ENCODE measurements around the gene GALNT17.

GALNT17 gene

DNA sequence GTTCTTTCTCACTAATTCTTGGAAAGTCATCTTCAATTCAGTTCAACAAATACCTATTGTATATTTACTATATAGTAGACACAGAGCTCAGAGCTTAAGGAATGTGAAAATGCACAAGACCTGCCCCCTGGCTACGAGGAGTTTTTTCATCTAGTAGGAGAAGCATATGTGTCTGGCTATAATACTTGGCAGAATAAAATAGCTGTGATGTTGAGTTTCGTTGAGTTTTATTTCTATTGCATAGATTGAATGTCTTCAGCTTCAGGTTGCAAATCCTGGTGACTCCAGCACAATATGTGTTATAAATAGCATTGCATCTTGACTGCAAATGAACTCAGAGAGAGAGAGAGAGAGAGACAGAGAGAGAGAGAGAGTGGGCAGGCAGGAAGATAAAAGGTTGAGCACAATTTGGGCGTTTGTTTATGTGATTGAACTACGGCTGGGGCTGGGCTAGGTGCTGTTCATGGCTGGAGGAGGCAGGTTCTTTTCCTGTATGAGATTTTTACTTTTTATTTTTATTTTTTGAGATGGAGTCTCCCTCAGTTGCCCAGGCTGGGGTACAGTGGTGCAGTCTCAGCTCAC is 229.6 kb downstream of the GALNT17 start:
- TF ChIP-seq SUZ12 (IDR thresholded peaks at IDR 0.05; ENCODE audit: extremely low read depth, insufficient read depth, insufficient read length) (no peak), YY1 (IDR thresholded peaks at IDR 0.05; ENCODE audit: insufficient read depth, insufficient read length) (no peak), ZNF274 (IDR thresholded peaks at IDR 0.05; ENCODE audit: low read depth, low read length) (no peak)
- peaks cover 12% of the 10 kb centered on the region; the same call in 1 of the 2 replicates for H3K9me3 ChIP-seq (ENCODE audit: insufficient read depth, low read length)
- DNase-seq (ENCODE audit: low read depth, low spot score), result no peak

DNA sequence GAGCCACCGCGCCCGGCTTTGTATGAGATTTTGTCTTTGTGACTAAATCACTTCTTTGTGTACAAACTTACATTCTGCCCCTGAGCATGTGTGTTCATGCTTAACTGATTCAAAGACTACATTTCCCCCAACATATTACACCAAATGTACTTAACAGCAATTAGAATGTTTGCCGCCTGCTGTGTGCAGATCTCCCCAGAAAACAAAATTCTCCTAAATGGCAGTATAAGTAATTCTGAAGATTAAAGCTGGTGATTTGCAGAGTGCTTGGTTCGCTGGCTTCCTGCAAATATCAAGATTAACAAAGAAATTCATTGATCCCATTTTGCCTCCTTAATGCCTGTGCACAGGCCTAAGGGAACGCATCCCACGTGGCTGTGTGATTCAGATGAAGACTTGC is 230.3 kb downstream of the GALNT17 start:
- no peak overlapping the region for H3K4me3 ChIP-seq (ENCODE audit: insufficient read length, low read depth)
- H3K9me3 ChIP-seq (ENCODE audit: insufficient read depth, low read length), result peaks cover 9% of the 10 kb centered on the region; the same call in 1 of the 2 replicates
- H3K36me3 ChIP-seq (ENCODE audit: insufficient read depth, insufficient read length, low read length), result no peaks in the 10 kb centered on the region
- TF ChIP-seq ZNF274 (IDR thresholded peaks at IDR 0.05; ENCODE audit: low read depth, low read length), result no peak
- no peak for TF ChIP-seq SUZ12 (IDR thresholded peaks at IDR 0.05; ENCODE audit: extremely low read depth, insufficient read depth, insufficient read length)
- TF ChIP-seq YY1 (IDR thresholded peaks at IDR 0.05; ENCODE audit: insufficient read depth, insufficient read length), result no peak
- no peaks in the 10 kb centered on the region for H3K4me1 ChIP-seq (ENCODE audit: insufficient read depth, insufficient read length)
- H3K27me3 ChIP-seq (ENCODE audit: insufficient read depth, insufficient read length), result no peaks in the 10 kb centered on the region
- H3K9ac ChIP-seq (ENCODE audit: insufficient read length, low read depth), result no peak overlapping the region
- no peak for DNase-seq (ENCODE audit: low read depth, low spot score)

More for the DNA sequence above, 229.6 kb downstream of the GALNT17 start:
- Histone ChIP-seq H3K4me1 (ENCODE audit: insufficient read depth, insufficient read length) (no peaks in the 10 kb centered on the region), H3K27me3 (ENCODE audit: insufficient read depth, insufficient read length) (no peaks in the 10 kb centered on the region), H3K4me3 (ENCODE audit: insufficient read length, low read depth) (no peak overlapping the region), H3K36me3 (ENCODE audit: insufficient read depth, insufficient read length, low read length) (no peaks in the 10 kb centered on the region), H3K9ac (ENCODE audit: insufficient read length, low read depth) (no peak overlapping the region)

DNA sequence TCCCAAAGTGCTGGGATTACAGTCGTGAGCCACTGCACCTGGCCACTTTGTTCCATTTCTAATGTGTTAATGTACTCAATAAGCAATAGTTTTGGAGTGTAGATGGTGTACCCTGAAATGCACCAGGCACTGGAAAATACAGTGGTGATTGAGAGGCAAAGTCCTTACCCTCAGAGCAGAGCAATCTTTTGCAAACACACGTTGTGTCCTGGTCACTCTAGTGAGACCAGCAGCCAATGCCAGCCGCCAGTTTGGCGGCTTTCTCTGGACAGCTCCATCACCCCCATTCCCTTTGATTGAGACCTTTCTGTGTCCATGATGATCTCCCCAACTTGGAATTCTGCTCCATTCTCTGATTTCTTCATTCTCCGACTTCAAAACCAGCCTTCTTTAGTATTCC is 231.3 kb downstream of the GALNT17 start:
- Histone ChIP-seq H3K9me3 (ENCODE audit: insufficient read depth, low read length) (peaks cover 6% of the 10 kb centered on the region; the same call in 1 of the 2 replicates), H3K36me3 (ENCODE audit: insufficient read depth, insufficient read length, low read length) (no peaks in the 10 kb centered on the region), H3K4me1 (ENCODE audit: insufficient read depth, insufficient read length) (no peaks in the 10 kb centered on the region), H3K4me3 (ENCODE audit: insufficient read length, low read depth) (no peak overlapping the region), H3K9ac (ENCODE audit: insufficient read length, low read depth) (no peak overlapping the region), H3K27me3 (ENCODE audit: insufficient read depth, insufficient read length) (no peaks in the 10 kb centered on the region)
- no peak for DNase-seq (ENCODE audit: low read depth, low spot score)
- TF ChIP-seq SUZ12 (IDR thresholded peaks at IDR 0.05; ENCODE audit: extremely low read depth, insufficient read depth, insufficient read length) (no peak), YY1 (IDR thresholded peaks at IDR 0.05; ENCODE audit: insufficient read depth, insufficient read length) (no peak), ZNF274 (IDR thresholded peaks at IDR 0.05; ENCODE audit: low read depth, low read length) (no peak)

DNA sequence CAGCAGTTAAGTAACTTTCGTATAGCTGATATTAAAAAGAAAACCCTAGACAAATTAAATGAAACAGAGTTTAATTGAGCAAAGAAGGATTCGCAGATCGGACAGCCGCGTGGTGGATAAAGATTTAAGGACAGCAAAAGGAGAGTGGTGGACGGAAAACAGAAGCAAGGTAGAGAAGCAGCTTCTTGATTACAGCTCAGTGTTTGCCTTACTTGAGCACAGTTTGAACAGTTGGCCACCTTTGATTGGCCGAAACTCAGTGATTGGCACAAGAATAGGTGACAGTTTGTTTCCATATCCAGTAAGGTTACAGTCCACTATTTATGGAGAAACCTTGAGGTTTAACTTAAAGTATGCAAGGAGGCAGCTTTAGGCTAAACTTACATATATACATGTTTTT is 231.7 kb downstream of the GALNT17 start:
- H3K9me3 ChIP-seq (ENCODE audit: insufficient read depth, low read length), result peaks cover 6% of the 10 kb centered on the region; the same call in 1 of the 2 replicates
- no peak for DNase-seq (ENCODE audit: low read depth, low spot score)
- H3K36me3 ChIP-seq (ENCODE audit: insufficient read depth, insufficient read length, low read length), result no peaks in the 10 kb centered on the region
- H3K27me3 ChIP-seq (ENCODE audit: insufficient read depth, insufficient read length), result no peaks in the 10 kb centered on the region
- no peak overlapping the region for H3K4me3 ChIP-seq (ENCODE audit: insufficient read length, low read depth)
- no peak overlapping the region for H3K9ac ChIP-seq (ENCODE audit: insufficient read length, low read depth)
- H3K4me1 ChIP-seq (ENCODE audit: insufficient read depth, insufficient read length), result no peaks in the 10 kb centered on the region
- no peak for TF ChIP-seq SUZ12 (IDR thresholded peaks at IDR 0.05; ENCODE audit: extremely low read depth, insufficient read depth, insufficient read length)
- TF ChIP-seq ZNF274 (IDR thresholded peaks at IDR 0.05; ENCODE audit: low read depth, low read length), result no peak
- no peak for TF ChIP-seq YY1 (IDR thresholded peaks at IDR 0.05; ENCODE audit: insufficient read depth, insufficient read length)

- no peaks in the 10 kb centered on the region for H3K27me3 ChIP-seq (ENCODE audit: insufficient read depth, insufficient read length)
- peak; percentile 16 for DNase-seq (ENCODE audit: low read depth, low spot score)
- no peaks in the 10 kb centered on the region for H3K4me1 ChIP-seq (ENCODE audit: insufficient read depth, insufficient read length)
- no peaks in the 10 kb centered on the region for H3K9me3 ChIP-seq (ENCODE audit: insufficient read depth, low read length)
- TF ChIP-seq SUZ12 (IDR thresholded peaks at IDR 0.05; ENCODE audit: extremely low read depth, insufficient read depth, insufficient read length) (no peak), ZNF274 (IDR thresholded peaks at IDR 0.05; ENCODE audit: low read depth, low read length) (no peak), YY1 (IDR thresholded peaks at IDR 0.05; ENCODE audit: insufficient read depth, insufficient read length) (no peak)
- H3K4me3 ChIP-seq (ENCODE audit: insufficient read length, low read depth), result no peak overlapping the region
- no peaks in the 10 kb centered on the region for H3K36me3 ChIP-seq (ENCODE audit: insufficient read depth, insufficient read length, low read length)
- no peak overlapping the region for H3K9ac ChIP-seq (ENCODE audit: insufficient read length, low read depth)
Measured at GRCh38 chr7:71364551-71364950, 232.6 kb downstream of the GALNT17 start.

GRCh38 chr7:71372991-71373390 is 241.0 kb downstream of the GALNT17 start:
- Histone ChIP-seq H3K9me3 (ENCODE audit: insufficient read depth, low read length) (peaks cover 13% of the 10 kb centered on the region; the same call in 1 of the 2 replicates), H3K4me1 (ENCODE audit: insufficient read depth, insufficient read length) (no peaks in the 10 kb centered on the region), H3K27me3 (ENCODE audit: insufficient read depth, insufficient read length) (no peaks in the 10 kb centered on the region), H3K36me3 (ENCODE audit: insufficient read depth, insufficient read length, low read length) (no peaks in the 10 kb centered on the region), H3K9ac (ENCODE audit: insufficient read length, low read depth) (no peak overlapping the region), H3K4me3 (ENCODE audit: insufficient read length, low read depth) (no peak overlapping the region)
- DNase-seq (ENCODE audit: low read depth, low spot score), result no peak
- TF ChIP-seq YY1 (IDR thresholded peaks at IDR 0.05; ENCODE audit: insufficient read depth, insufficient read length), result no peak
- TF ChIP-seq ZNF274 (IDR thresholded peaks at IDR 0.05; ENCODE audit: low read depth, low read length), result no peak
- no peak for TF ChIP-seq SUZ12 (IDR thresholded peaks at IDR 0.05; ENCODE audit: extremely low read depth, insufficient read depth, insufficient read length)

- no peaks in the 10 kb centered on the region for H3K27me3 ChIP-seq (ENCODE audit: insufficient read depth, insufficient read length)
- H3K4me1 ChIP-seq (ENCODE audit: insufficient read depth, insufficient read length), result no peaks in the 10 kb centered on the region
- H3K9me3 ChIP-seq (ENCODE audit: insufficient read depth, low read length), result peaks cover 19% of the 10 kb centered on the region; the same call in 1 of the 2 replicates
- TF ChIP-seq YY1 (IDR thresholded peaks at IDR 0.05; ENCODE audit: insufficient read depth, insufficient read length), result no peak
- TF ChIP-seq SUZ12 (IDR thresholded peaks at IDR 0.05; ENCODE audit: extremely low read depth, insufficient read depth, insufficient read length), result no peak
- TF ChIP-seq ZNF274 (IDR thresholded peaks at IDR 0.05; ENCODE audit: low read depth, low read length), result no peak
- no peak for DNase-seq (ENCODE audit: low read depth, low spot score)
- H3K9ac ChIP-seq (ENCODE audit: insufficient read length, low read depth), result no peak overlapping the region
- no peaks in the 10 kb centered on the region for H3K36me3 ChIP-seq (ENCODE audit: insufficient read depth, insufficient read length, low read length)
- no peak overlapping the region for H3K4me3 ChIP-seq (ENCODE audit: insufficient read length, low read depth)
Measured at GRCh38 chr7:71377062-71377461, 245.1 kb downstream of the GALNT17 start.
